Lower leg skin (tissue), 3 donors: ENCODE data around the gene AKR1A1.

ENCODE experiments used
- POLR2A ChIP-seq, 2 donors: fragments of 450-650 bp; IDR thresholded peaks; one replicate each; pipeline ENCODE4 v1.6.1; 2016 to 2017; ENCODE audit warnings: antibody characterized with exemption in 2 of 2, mild to moderate bottlenecking in 1 of 2, moderate library complexity in 1 of 2
- TF ChIP-seq, protein P1 (sequence below), 3 donors: fragments of 450-650 bp; IDR thresholded peaks; one replicate each; pipeline ENCODE4 v1.5.1; 2016; ENCODE audit warnings: antibody characterized with exemption in 3 of 3, mild to moderate bottlenecking in 3 of 3, moderate library complexity in 2 of 3

DNA sequence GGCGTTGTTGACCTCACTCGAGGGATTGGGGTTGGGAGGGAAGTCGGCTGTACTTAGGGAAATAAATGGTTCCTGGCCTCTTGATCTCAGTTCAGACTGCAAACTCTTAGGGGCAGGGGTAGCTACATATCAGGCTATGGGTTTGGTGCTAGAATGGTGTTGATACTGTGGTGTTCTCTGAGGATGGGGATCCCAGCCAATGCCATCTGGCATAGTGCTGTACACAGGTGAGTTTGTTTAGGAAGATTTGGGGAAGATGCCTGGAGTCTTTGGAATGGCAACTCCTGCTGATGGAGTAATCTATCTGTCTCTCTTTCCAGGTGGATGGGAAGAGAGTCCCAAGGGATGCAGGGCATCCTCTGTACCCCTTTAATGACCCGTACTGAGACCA lies 18.9 kb downstream of the AKR1A1 start:
- TF ChIP-seq, protein P1, sequence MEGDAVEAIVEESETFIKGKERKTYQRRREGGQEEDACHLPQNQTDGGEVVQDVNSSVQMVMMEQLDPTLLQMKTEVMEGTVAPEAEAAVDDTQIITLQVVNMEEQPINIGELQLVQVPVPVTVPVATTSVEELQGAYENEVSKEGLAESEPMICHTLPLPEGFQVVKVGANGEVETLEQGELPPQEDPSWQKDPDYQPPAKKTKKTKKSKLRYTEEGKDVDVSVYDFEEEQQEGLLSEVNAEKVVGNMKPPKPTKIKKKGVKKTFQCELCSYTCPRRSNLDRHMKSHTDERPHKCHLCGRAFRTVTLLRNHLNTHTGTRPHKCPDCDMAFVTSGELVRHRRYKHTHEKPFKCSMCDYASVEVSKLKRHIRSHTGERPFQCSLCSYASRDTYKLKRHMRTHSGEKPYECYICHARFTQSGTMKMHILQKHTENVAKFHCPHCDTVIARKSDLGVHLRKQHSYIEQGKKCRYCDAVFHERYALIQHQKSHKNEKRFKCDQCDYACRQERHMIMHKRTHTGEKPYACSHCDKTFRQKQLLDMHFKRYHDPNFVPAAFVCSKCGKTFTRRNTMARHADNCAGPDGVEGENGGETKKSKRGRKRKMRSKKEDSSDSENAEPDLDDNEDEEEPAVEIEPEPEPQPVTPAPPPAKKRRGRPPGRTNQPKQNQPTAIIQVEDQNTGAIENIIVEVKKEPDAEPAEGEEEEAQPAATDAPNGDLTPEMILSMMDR (IDR thresholded peaks at IDR 0.05), result no peak
- TF ChIP-seq POLR2A (IDR thresholded peaks at IDR 0.05), result no peak
